Measurements from ENCODE around the gene MYO16. TPM values are rescaled to one million over a fixed set of nuclear protein-coding genes. Genes with fewer than 3 reads are reported as not detected.
A peak's percentile ranks its signal among the peaks of the same experiment; 100 is the strongest.

MYO16 gene
- total and polyA plus RNA-seq, 2 of the 4 experiments (the other 2 are of a cell fraction): under 0.01 to 0.03 TPM

DNA sequence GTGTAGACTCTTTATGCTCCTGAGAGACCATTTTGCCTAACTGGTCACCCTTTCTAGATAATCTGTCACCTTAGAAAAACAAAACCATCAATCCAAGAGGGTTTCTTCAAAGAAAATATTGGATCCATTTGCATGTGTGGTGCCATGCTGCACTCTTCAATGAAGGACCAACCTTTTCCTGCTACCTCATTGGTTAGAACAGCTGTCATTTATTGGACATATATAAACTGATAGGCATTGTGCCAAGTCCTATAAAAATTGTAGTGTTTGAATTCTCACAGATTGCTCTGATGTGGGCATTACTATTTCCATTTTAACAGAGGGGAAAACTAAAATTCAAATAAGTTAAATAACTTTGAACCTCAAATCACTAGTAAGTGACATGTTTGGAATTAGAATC is 333.2 kb downstream of the MYO16 start:
- TF ChIP-seq MAZ (IDR thresholded peaks at IDR 0.05; ENCODE audit: borderline replicate concordance, low read depth, low read length): no peak
- no peak for TF ChIP-seq RAD21 (IDR thresholded peaks at IDR 0.05; ENCODE audit: low read length)
- TF ChIP-seq NFE2L2 (IDR thresholded peaks at IDR 0.05; ENCODE audit: low read depth, low read length): no peak
- TF ChIP-seq FOS (IDR thresholded peaks at IDR 0.05; ENCODE audit: low read depth, low read length): no peak
- TF ChIP-seq ELK1 (IDR thresholded peaks at IDR 0.05; ENCODE audit: borderline replicate concordance, low read depth, low read length): no peak
- no peak for TF ChIP-seq POLR2A (IDR thresholded peaks at IDR 0.05; ENCODE audit: low read depth, low read length)
- TF ChIP-seq SMC3 (IDR thresholded peaks at IDR 0.05; ENCODE audit: low read depth, low read length): no peak
- TF ChIP-seq BHLHE40 (IDR thresholded peaks at IDR 0.05; ENCODE audit: low read depth, low read length): no peak
- no peak for TF ChIP-seq CEBPB (IDR thresholded peaks at IDR 0.05; ENCODE audit: low read depth, low read length)
- TF ChIP-seq, protein P1, sequence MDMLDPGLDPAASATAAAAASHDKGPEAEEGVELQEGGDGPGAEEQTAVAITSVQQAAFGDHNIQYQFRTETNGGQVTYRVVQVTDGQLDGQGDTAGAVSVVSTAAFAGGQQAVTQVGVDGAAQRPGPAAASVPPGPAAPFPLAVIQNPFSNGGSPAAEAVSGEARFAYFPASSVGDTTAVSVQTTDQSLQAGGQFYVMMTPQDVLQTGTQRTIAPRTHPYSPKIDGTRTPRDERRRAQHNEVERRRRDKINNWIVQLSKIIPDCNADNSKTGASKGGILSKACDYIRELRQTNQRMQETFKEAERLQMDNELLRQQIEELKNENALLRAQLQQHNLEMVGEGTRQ (IDR thresholded peaks at IDR 0.05; ENCODE audit: low read depth, low read length): no peak
- TF ChIP-seq CHD1 (IDR thresholded peaks at IDR 0.05; ENCODE audit: low read depth, low read length): no peak
- no peak for TF ChIP-seq MAFK (IDR thresholded peaks at IDR 0.05; ENCODE audit: low read depth, low read length)
- TF ChIP-seq MXI1 (IDR thresholded peaks at IDR 0.05; ENCODE audit: borderline replicate concordance, low read depth, low read length): no peak
- no peak for TF ChIP-seq RCOR1 (IDR thresholded peaks at IDR 0.05; ENCODE audit: insufficient replicate concordance, low read length)
- TF ChIP-seq, protein P2, sequence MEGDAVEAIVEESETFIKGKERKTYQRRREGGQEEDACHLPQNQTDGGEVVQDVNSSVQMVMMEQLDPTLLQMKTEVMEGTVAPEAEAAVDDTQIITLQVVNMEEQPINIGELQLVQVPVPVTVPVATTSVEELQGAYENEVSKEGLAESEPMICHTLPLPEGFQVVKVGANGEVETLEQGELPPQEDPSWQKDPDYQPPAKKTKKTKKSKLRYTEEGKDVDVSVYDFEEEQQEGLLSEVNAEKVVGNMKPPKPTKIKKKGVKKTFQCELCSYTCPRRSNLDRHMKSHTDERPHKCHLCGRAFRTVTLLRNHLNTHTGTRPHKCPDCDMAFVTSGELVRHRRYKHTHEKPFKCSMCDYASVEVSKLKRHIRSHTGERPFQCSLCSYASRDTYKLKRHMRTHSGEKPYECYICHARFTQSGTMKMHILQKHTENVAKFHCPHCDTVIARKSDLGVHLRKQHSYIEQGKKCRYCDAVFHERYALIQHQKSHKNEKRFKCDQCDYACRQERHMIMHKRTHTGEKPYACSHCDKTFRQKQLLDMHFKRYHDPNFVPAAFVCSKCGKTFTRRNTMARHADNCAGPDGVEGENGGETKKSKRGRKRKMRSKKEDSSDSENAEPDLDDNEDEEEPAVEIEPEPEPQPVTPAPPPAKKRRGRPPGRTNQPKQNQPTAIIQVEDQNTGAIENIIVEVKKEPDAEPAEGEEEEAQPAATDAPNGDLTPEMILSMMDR (conservative IDR thresholded peaks at IDR 0.05; ENCODE audit: low read depth, low read length): no peak
- Histone ChIP-seq H4K91ac (ENCODE audit: insufficient read depth, low read depth, low read length) (0 out of 2 replicates have a peak overlapping the region, but pooled peaks have one; percentile 9), H3K4me3 (ENCODE audit: insufficient read depth, low read depth, low read length) (no peak overlapping the region), H2BK5ac (ENCODE audit: low read depth, low read length, poor library complexity, severe bottlenecking) (no peak overlapping the region), H2AFZ (replicated peaks; ENCODE audit: low read length, poor library complexity) (no peak overlapping the region), H3K14ac (replicated peaks; ENCODE audit: low read depth, low read length) (no peak overlapping the region), H3K23ac (ENCODE audit: low read depth, low read length) (0 out of 2 replicates have a peak overlapping the region, but pooled peaks have one; percentile 41), H2BK15ac (ENCODE audit: low read depth, low read length) (peak overlapping the region; percentile 37; the same call in 1 of the 3 replicates), H3K9ac (ENCODE audit: low read depth, low read length) (no peak overlapping the region), H3K4me2 (ENCODE audit: low read depth, low read length) (no peak overlapping the region), H4K5ac (ENCODE audit: low read depth, low read length) (no peak overlapping the region), H3K4me1 (ENCODE audit: control insufficient read depth, insufficient read depth, low read length) (peaks cover 9% of the 10 kb centered on the region), H4K20me1 (ENCODE audit: insufficient read depth, low read length) (no peaks in the 10 kb centered on the region), H2AK9ac (replicated peaks; ENCODE audit: low read depth, low read length, poor library complexity) (no peak overlapping the region), H2BK120ac (ENCODE audit: low read depth, low read length) (0 out of 2 replicates have a peak overlapping the region, but pooled peaks have one; percentile 17), H3K79me1 (ENCODE audit: low read depth in 1 of 2, low read length in 2 of 2) (no peaks in the 10 kb centered on the region; a peak in 1 of 4 replicates), H3K27ac (ENCODE audit: insufficient read depth, low read length) (no peak overlapping the region), H3K56ac (ENCODE audit: extremely low read depth, insufficient read depth, low read length) (no peak overlapping the region), H3K18ac (ENCODE audit: low read depth, low read length) (no peak overlapping the region), H3K4ac (ENCODE audit: low read depth, low read length) (peak overlapping the region; percentile 41; the same call in 1 of the 2 replicates), H3K9me3 (ENCODE audit: control insufficient read depth, insufficient read depth, low read length) (no peaks in the 10 kb centered on the region), H3K36me3 (ENCODE audit: control insufficient read depth, insufficient read depth, low read length) (no peaks in the 10 kb centered on the region), H2BK20ac (ENCODE audit: low read depth, low read length) (peak overlapping the region; percentile 57), H3K27me3 (ENCODE audit: control insufficient read depth, insufficient read depth, low read length) (no peaks in the 10 kb centered on the region), H2AK5ac (ENCODE audit: low read depth, low read length) (no peak overlapping the region), H3K9me1 (ENCODE audit: insufficient read depth, low read length) (peaks cover 7% of the 10 kb centered on the region; the same call in 1 of the 2 replicates), H4K8ac (ENCODE audit: low read depth in 2 of 2, low read length in 2 of 2) (no peak overlapping the region)
- dilution Hi-C loops (cut with HindIII; ENCODE audit: low sequenced_read_pairs, unreplicated experiment): no loop called here
- ATAC-seq (ENCODE audit: low read depth) (no peak), DNase-seq (no peak)
- ChIA-PET POLR2A (ENCODE audit: unreplicated experiment) (no interaction called here), CTCF (no interaction called here)
- intact Hi-C loops (cut with micrococcal nuclease): loop anchor here (5.0 to 10.0 kb wide), 2 partner anchors 292 to 605 kb away; no protein-coding TSS in a partner anchor
- BruUV-seq (replicated peaks): no TSS peak
- in situ Hi-C loops (cut with MboI; ENCODE audit: low sequenced_read_pairs): loop anchor here (5.0 to 10.0 kb wide), 2 partner anchors 812 to 1145 kb away; no protein-coding TSS in a partner anchor
